HG03045 (cell line): Measurements from ENCODE around the gene RNF31.

Experiments used
- ATAC-seq: cut with Tn5 transposase; IDR thresholded peaks from one replicate; pipeline ENCODE4 v1.9.1; 2021; ENCODE audit warnings: mild to moderate bottlenecking, moderate library complexity; ENCODE audit not compliant: unreplicated experiment

The RNF31 gene

GRCh38 chr14:24116128-24116814, 31.0 kb upstream of the RNF31 start:
- no peak for ATAC-seq

DNA sequence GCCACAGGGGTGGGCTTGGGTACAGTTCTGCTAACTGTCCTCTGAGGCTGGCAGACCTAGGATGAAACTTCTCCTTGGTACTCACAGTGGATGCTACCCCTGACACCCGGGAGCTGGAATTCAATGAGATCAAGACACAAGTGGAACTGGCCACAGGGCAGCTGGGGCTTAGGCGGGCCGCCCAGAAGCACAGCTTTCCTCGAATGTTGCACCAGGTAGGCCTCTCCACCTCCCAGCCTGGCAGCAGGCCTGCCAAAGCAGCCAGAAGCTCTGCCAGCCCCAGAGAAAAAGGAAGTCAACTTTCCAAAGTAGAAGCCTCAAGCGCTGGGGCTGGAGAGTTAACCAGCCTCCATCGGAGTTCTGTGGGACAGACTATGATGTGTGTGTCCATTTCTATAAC, 30.1 kb upstream of the RNF31 start:
- ATAC-seq: no peak

DNA sequence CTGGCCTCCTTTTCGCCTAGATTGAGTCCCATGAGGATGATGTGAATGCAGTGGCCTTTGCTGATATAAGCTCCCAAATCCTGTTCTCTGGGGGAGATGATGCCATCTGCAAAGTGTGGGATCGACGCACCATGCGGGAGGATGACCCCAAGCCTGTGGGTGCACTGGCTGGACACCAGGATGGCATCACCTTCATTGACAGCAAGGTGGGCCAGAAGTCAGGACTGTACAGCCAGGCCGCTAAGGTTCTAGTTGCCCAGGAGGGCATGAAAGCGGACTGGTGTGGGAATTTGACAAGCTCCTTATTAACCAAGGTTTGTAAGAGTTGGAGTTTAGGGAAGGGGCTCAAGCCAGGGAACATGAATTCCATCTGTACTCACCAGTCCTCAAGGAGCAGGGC, 27.6 kb upstream of the RNF31 start:
- no peak for ATAC-seq

- no peak for ATAC-seq
These were observed 26.1 kb upstream of the RNF31 start for GRCh38 chr14:24121210-24121609.

- no peak for ATAC-seq
These were observed 24.9 kb upstream of the RNF31 start for GRCh38 chr14:24122416-24122815.

- ATAC-seq: no peak
These were observed 24.4 kb upstream of the RNF31 start for GRCh38 chr14:24122898-24123297.

DNA sequence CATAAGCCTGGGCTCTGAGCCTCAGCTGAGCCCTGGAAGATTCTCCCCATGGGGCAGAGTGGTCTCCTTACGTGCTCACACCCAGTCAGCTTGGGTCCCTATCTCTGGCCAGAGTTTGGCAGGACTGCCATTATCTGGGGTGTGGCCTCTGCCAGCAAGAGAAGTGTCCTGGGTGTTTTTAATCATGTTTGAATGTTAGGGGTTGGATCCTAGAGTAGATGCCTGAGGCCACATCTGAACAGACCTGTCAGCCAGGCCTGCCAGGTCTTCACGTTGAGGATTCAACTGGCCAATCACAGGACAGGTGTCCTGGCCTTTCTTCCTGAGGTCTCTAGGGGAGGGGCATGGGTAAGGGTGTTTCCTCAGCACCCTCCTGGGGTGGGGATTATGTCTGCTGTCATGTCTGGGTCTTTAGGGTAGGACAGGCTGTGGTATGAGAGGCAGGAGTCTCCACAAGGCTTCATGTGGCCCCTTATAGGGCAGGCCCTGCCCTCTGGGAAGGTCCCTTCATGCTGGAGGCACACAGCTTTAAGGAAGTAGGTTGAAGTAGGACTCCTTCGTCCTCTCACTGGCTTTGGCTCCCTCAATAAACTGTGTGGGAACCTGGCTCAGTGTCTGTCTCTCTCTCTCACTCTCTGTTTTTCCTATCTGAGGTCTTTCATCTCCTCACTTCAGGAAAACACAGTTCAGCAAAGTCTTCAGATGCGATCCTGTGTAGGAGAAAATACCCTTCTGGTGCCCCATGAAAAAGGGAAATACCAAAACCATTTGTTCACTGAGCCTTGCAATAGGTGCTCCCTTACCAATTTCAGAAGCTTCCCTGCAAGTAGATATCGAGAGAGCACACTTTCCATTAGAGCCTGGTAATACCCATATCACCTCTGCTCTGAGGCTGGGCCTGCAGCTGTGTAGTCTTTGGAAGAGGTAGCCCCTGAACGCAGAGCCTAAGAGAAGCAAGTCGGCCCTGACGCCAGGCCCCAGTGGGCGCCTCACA, 23.6 kb upstream of the RNF31 start:
- peak; percentile 44 for ATAC-seq

DNA sequence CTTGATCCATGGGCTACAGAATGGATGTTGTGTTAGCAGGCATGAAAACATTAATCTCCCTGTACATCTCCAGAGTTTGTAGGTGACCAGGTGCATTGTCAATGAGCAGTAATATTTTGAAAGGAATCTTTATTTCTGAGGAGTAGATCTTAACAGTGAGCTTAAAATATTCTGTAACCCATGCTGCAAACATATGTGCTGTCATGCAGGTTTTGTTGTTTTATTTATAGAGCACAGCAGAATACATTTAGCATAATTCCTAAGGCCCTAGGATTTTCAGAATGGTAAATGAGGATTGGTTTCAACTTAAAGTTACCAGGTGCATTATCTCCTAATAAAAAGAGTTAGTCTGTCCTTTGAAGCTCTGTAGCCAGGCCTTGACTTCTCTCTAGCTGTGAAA, 20.4 kb upstream of the RNF31 start:
- ATAC-seq: no peak

GRCh38 chr14:24127673-24128072, 19.6 kb upstream of the RNF31 start:
- no peak for ATAC-seq

GRCh38 chr14:24129410-24129998, 17.8 kb upstream of the RNF31 start:
- no peak for ATAC-seq

DNA sequence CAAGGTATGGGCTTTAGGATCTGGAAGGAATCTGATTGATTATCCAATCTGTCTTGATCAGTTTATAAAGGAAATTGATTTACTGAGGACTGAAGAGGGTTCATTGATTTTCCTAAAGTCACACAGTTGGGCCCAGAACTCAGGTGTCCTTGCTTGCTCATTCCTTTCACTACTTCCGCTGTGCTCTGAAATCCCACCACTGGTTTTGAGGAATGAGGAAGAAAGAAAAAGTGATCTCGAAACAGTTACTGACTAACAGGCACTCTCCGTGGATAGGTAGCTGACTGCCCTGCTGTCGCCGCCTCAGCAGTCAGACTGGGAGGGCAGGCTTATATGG, 16.9 kb upstream of the RNF31 start, which contains the start of gene FITM1:
Gene FITM1 (plus strand): TSS at position 280 of the 337 bp plus-strand sequence. CDS start 905 bp downstream, outside the sequence.
- no peak for ATAC-seq

- no peak for ATAC-seq
These were observed 16.4 kb upstream of the RNF31 start for GRCh38 chr14:24130717-24131548.

GRCh38 chr14:24131549-24131966, 15.7 kb upstream of the RNF31 start:
- ATAC-seq: no peak

- no peak for ATAC-seq
These were observed 15.1 kb upstream of the RNF31 start for GRCh38 chr14:24132061-24132685.

DNA sequence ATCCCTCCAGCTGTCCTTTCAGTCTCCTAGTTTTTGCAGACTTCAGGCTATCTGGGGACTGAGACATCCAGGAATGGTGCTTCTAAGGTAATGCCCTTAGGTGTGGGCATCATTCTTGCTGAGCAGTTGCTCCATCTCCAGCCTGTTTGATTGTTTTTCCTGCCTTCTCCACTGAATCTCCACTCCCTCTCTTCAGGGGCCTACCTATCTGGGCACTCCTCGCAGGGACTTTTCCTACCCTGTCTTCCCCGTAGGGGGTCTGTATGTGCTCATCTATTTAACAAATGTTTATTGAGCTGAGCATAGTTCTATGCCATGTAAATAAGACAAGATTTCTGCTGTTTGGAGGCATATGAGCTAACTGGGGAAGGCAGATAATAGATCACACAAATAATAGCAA, 14.3 kb upstream of the RNF31 start:
- no peak for ATAC-seq

- no peak for ATAC-seq
These were observed 13.6 kb upstream of the RNF31 start for GRCh38 chr14:24133735-24134134.

DNA sequence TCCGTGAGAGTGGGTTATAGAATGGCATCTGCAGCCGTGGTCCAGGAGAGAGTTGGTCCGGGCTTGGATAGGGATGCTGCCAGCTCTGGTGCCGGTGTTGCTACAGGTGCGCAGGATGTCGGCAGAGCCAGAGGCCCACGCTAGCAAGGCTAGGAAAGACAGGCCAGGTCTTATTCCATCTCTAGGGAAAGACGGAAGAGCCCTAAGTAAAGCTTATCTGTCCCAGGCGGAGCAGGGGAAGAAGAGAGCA, 11.8 kb upstream of the RNF31 start:
- ATAC-seq: no peak

GRCh38 chr14:24135834-24136683, 11.2 kb upstream of the RNF31 start, which contains the start of gene PSME1:
TSS of gene PSME1 (plus strand) at chr14:24136194. CDS start at chr14:24136263, 69 bp downstream.
- ATAC-seq: peak; percentile 86

GRCh38 chr14:24136684-24137528, 10.4 kb upstream of the RNF31 start:
- no peak for ATAC-seq
